K562 (cell line): ENCODE measurements around the gene YAF2. TPM values are rescaled to one million over a fixed set of nuclear protein-coding genes. Genes with fewer than 3 reads are reported as not detected.

ENCODE experiments used
- ATAC-seq: fragments of 200-7000 bp; cut with Tn5 transposase; 3 replicates; pipeline ENCODE4 v1.9.1; 2020; ENCODE audit warnings: moderate library complexity
- BruUV-seq: library from RNA; stranded (reverse); fragments of 400-500 nt; replicated peaks from 2 replicates; lab custom pipeline; 2021; lab: Mats Ljungman, UMichigan
- CTCF ChIA-PET: fragments of 300-600 bp; formaldehyde crosslinking; extraction: SDS; loops from one replicate; lab custom pipeline; 2021; ENCODE audit warnings: low intra/inter-chr PET ratio; lab: Yijun Ruan, JAX
- POLR2A ChIA-PET: fragments of 300-600, 350-650 bp; sonication (Branson Sonifier 250); formaldehyde crosslinking; extraction: SDS; loops from one replicate; lab custom pipeline; 2021; ENCODE audit warnings: antibody characterized with exemption, inconsistent platforms; lab: Yijun Ruan, JAX
- DNase-seq, 4 experiments: peaks; one replicate each; pipeline versions ENCODE4 v3.0.0 to v3.0.0-alpha.2; 2011 to 2018; ENCODE audit warnings: low spot score in 3 of 4, mixed read lengths in 3 of 4; ENCODE audit errors: extremely low read depth in 1 of 4
- FAIRE-seq: peaks from 2 replicates; lab custom pipeline; 2011; peaks lifted over from hg19 to GRCh38; lab: Jason Lieb, UNC
- H2AFZ ChIP-seq: 2 replicates; pipeline ENCODE4 v1.6.0; 2011; ENCODE audit warnings: low read depth, low read length, control low read depth, inconsistent platforms
- H3K27ac ChIP-seq: fragments of 200-600 bp; 3 replicates; pipeline ENCODE4 v1.8.0; 2011; ENCODE audit warnings: low read depth, mild to moderate bottlenecking, control low read depth, inconsistent platforms, low read length, moderate library complexity, mixed read lengths; ENCODE audit errors: extremely low read depth
- H3K27me3 ChIP-seq, 2 experiments: fragments of 300-600 bp in 1 of 2; 2 replicates in 1 of 2; 3 replicates in 1 of 2; pipeline versions ENCODE4 v1.6.0 to v1.8.0; 2011; ENCODE audit warnings: inconsistent platforms in 2 of 2, low read length in 2 of 2, mild to moderate bottlenecking in 1 of 2, mixed read lengths in 1 of 2, moderate library complexity in 1 of 2; ENCODE audit not compliant: control insufficient read depth in 2 of 2, insufficient read depth in 2 of 2
- H3K36me3 ChIP-seq: fragments of 300-600 bp; 3 replicates; pipeline ENCODE4 v1.8.0; 2011; ENCODE audit warnings: mild to moderate bottlenecking, low read length, inconsistent platforms; ENCODE audit not compliant: control insufficient read depth, insufficient read depth
- H3K4me1 ChIP-seq, 2 experiments: fragments of 200-600 bp in 1 of 2; replicated peaks in 1 of 2; 2 replicates in 1 of 2; 3 replicates in 1 of 2; pipeline versions ENCODE4 v1.5.1 to v1.8.0; 2011; ENCODE audit warnings: inconsistent platforms in 2 of 2, low read length in 2 of 2, mild to moderate bottlenecking in 1 of 2, mixed read lengths in 1 of 2, moderate library complexity in 1 of 2; ENCODE audit not compliant: control insufficient read depth in 2 of 2, insufficient read depth in 2 of 2
- H3K4me2 ChIP-seq: 2 replicates; pipeline ENCODE4 v1.6.1; 2011; ENCODE audit warnings: low read length, control low read depth, inconsistent platforms, mixed read lengths; ENCODE audit not compliant: insufficient read depth
- H3K4me3 ChIP-seq: fragments of 200-600 bp; sonication (generic), shearing (Covaris generic); 2 replicates; pipeline ENCODE4 v1.5.1; 2016; ENCODE audit warnings: control low read depth, inconsistent platforms
- H3K79me2 ChIP-seq: fragments of 200-600 bp; 3 replicates; pipeline ENCODE4 v1.8.0; 2011; ENCODE audit warnings: low read length, inconsistent platforms; ENCODE audit not compliant: control insufficient read depth, insufficient read depth
- H3K9ac ChIP-seq, 2 experiments: 2 replicates each; pipeline versions ENCODE4 v1.6.0 to v1.6.1; 2011; ENCODE audit warnings: low read depth in 2 of 2, low read length in 2 of 2, control low read depth in 1 of 2, inconsistent platforms in 1 of 2, mild to moderate bottlenecking in 1 of 2, mixed read lengths in 1 of 2; ENCODE audit not compliant: insufficient read depth in 1 of 2
- H3K9me1 ChIP-seq: one replicate; pipeline ENCODE4 v1.6.0; 2011; ENCODE audit warnings: inconsistent platforms, mild to moderate bottlenecking, low read length, moderate library complexity; ENCODE audit not compliant: control insufficient read depth, insufficient read depth
- H3K9me3 ChIP-seq: replicated peaks from 2 replicates; pipeline ENCODE4 v1.5.1; 2011; ENCODE audit warnings: low read depth, low read length, inconsistent platforms; ENCODE audit not compliant: control insufficient read depth, insufficient read depth
- H4K20me1 ChIP-seq: replicated peaks from 2 replicates; pipeline ENCODE4 v1.6.1; 2011; ENCODE audit warnings: low read length, inconsistent platforms, mixed read lengths; ENCODE audit not compliant: control insufficient read depth, insufficient read depth
- CBFA2T2 ChIP-seq: fragments of 450-650 bp; conservative IDR thresholded peaks from 2 replicates; pipeline ENCODE4 v1.6.1; 2017; ENCODE audit warnings: mild to moderate bottlenecking
- CBFA2T3 ChIP-seq: fragments of 450-650 bp; IDR thresholded peaks from 2 replicates; pipeline ENCODE4 v1.6.1; 2017
- ELF2 ChIP-seq: fragments of 250-450 bp; sonication (Bioruptor Pico); IDR thresholded peaks from 2 replicates; pipeline ENCODE4 v1.5.0; 2021; ENCODE audit warnings: mild to moderate bottlenecking
- KDM2B ChIP-seq: fragments of 250-450 bp; sonication (Bioruptor Pico); IDR thresholded peaks from 2 replicates; pipeline ENCODE4 v1.8.0; 2021; ENCODE audit warnings: mild to moderate bottlenecking, moderate library complexity
- MED1 ChIP-seq: sonication (generic); formaldehyde crosslinking; IDR thresholded peaks from 2 replicates; pipeline ENCODE4 v1.8.1; 2023; ENCODE audit warnings: missing genetic modification reagents, borderline replicate concordance
- MXD1 ChIP-seq: fragments of 250-450 bp; sonication (Bioruptor Pico); IDR thresholded peaks from 2 replicates; pipeline ENCODE4 v1.8.0; 2021; ENCODE audit warnings: borderline replicate concordance, mild to moderate bottlenecking, moderate library complexity; ENCODE audit not compliant: poor library complexity, severe bottlenecking
- RHOXF2B ChIP-seq: fragments of 250-450 bp; sonication (Bioruptor Pico); conservative IDR thresholded peaks from 2 replicates; pipeline ENCODE4 v1.5.1; 2021
- SMARCC2 ChIP-seq: fragments of 450-650 bp; IDR thresholded peaks from 2 replicates; pipeline ENCODE4 v1.6.1; 2017; ENCODE audit warnings: antibody characterized with exemption, moderate library complexity, mild to moderate bottlenecking, low read depth
- ZNF785 ChIP-seq: fragments of 250-450 bp; sonication (Bioruptor Pico); IDR thresholded peaks from 2 replicates; pipeline ENCODE4 v1.4.0; 2020; ENCODE audit warnings: mild to moderate bottlenecking
- ZNF79 ChIP-seq: fragments of 250-450 bp; sonication (Bioruptor Pico); IDR thresholded peaks from 2 replicates; pipeline ENCODE4 v1.4.0; 2020; ENCODE audit warnings: low read depth, mild to moderate bottlenecking, moderate library complexity
- WGBS: fragments of 100-300 bp; shearing (Covaris generic); methylation state at CpG from one replicate; pipeline ENCODE4 v1.1.6; 2016; ENCODE audit warnings: low coverage, mixed read lengths; ENCODE audit not compliant: insufficient coverage; ENCODE audit errors: missing lambda C conversion rate; 5-methylcytosine and 5-hydroxymethylcytosine counted together
- in situ Hi-C: fragments of 300-500 bp; cut with MboI; formaldehyde crosslinking; loops from 4 replicates; pipeline ENCODE4 v1.15.0; 2018; ENCODE audit warnings: inconsistent platforms, mixed read lengths
- intact Hi-C: fragments of 100-400 bp; cut with micrococcal nuclease; formaldehyde crosslinking; loops from 2 replicates; pipeline ENCODE4 v1.14.2; 2022
- polyA plus RNA-seq, 8 experiments: library from polyadenylated mRNA; depleted of rRNA in 4 of 8; stranded (reverse) in 5 of 8; unstranded in 3 of 8; fragments of >200 nt; fragmentation: Nextera tagmentation in 2 of 8; fragmentation: Illumina TruSeq in 1 of 8; extraction: Ambion mirVana in 2 of 8; extraction: Trizol in 1 of 8; gene quantifications; 2 replicates each; pipeline versions ENCODE4 v1.2.1 to v1.2.3, GENCODE V29; 2011 to 2014; ENCODE audit warnings: inconsistent platforms in 1 of 8, missing spikeins in 1 of 8
- total RNA-seq, 7 experiments: library from RNA; depleted of rRNA in 6 of 7; stranded (reverse); fragments of >200 nt in 6 of 7; fragmentation: Illumina TruSeq in 2 of 7; extraction: Trizol in 2 of 7; gene quantifications; 2 replicates each; pipeline versions ENCODE4 v1.2.1 to v1.2.3, GENCODE V29; 2011 to 2021; ENCODE audit warnings: low replicate concordance in 1 of 7
- TF ChIP-seq, protein P1 (sequence below): fragments of 450-650 bp; IDR thresholded peaks from 2 replicates; pipeline ENCODE4 v1.7.0; 2016; ENCODE audit warnings: borderline replicate concordance
- TF ChIP-seq, protein P2 (sequence below): sonication (generic); formaldehyde crosslinking; IDR thresholded peaks from 2 replicates; pipeline ENCODE4 v1.8.0; 2022; ENCODE audit warnings: mild to moderate bottlenecking, missing genetic modification reagents
- TF ChIP-seq, protein P3 (sequence below): sonication (generic); formaldehyde crosslinking; IDR thresholded peaks from 2 replicates; pipeline ENCODE4 v1.8.0; 2023; ENCODE audit warnings: mild to moderate bottlenecking, missing genetic modification reagents
- TF ChIP-seq, protein P4 (sequence below): fragments of 450-650 bp; formaldehyde crosslinking; IDR thresholded peaks from 2 replicates; pipeline ENCODE4 v1.4.0; 2020; ENCODE audit warnings: mild to moderate bottlenecking, mixed read lengths

YAF2 gene
- total and polyA plus RNA-seq, 9 of the 15 experiments (the other 6 are each of a cell fraction or from before 2014, with no cell fraction given) = 10.6 to 26.4 (median 21.3) TPM

DNA sequence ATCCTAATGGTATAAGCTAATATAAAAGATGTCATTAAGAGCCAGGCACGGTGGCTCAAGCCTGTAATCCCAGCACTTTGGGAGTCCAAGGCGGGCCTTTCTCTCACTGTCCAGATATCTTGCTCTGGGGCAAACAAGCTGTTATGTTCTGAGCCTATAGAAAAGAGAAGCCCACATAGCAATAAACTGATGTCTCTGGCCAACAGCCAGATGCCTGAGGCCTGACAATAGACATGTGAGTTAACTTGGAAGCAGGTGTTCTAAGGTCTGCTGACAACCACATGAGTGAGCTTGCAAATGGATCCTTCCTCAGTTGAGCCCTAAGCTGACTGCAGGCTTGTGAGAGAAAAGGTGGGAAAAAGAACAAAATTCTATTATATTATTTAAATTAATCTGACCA is 25.0 kb downstream of the YAF2 start (continued):
- TF ChIP-seq, protein P1, sequence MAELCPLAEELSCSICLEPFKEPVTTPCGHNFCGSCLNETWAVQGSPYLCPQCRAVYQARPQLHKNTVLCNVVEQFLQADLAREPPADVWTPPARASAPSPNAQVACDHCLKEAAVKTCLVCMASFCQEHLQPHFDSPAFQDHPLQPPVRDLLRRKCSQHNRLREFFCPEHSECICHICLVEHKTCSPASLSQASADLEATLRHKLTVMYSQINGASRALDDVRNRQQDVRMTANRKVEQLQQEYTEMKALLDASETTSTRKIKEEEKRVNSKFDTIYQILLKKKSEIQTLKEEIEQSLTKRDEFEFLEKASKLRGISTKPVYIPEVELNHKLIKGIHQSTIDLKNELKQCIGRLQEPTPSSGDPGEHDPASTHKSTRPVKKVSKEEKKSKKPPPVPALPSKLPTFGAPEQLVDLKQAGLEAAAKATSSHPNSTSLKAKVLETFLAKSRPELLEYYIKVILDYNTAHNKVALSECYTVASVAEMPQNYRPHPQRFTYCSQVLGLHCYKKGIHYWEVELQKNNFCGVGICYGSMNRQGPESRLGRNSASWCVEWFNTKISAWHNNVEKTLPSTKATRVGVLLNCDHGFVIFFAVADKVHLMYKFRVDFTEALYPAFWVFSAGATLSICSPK = no peak
- TF ChIP-seq MXD1 (no peak), RHOXF2B (CRISPR knock-in tag) (no peak), ZNF785 (no peak), ZNF79 (CRISPR knock-in tag) (no peak), CBFA2T3 (no peak)
- TF ChIP-seq, protein P2, sequence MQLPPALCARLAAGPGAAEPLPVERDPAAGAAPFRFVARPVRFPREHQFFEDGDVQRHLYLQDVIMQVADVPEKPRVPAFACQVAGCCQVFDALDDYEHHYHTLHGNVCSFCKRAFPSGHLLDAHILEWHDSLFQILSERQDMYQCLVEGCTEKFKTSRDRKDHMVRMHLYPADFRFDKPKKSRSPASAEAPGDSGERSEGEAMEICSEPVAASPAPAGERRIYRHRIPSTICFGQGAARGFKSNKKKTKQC (CRISPR knock-in tag) = no peak

DNA sequence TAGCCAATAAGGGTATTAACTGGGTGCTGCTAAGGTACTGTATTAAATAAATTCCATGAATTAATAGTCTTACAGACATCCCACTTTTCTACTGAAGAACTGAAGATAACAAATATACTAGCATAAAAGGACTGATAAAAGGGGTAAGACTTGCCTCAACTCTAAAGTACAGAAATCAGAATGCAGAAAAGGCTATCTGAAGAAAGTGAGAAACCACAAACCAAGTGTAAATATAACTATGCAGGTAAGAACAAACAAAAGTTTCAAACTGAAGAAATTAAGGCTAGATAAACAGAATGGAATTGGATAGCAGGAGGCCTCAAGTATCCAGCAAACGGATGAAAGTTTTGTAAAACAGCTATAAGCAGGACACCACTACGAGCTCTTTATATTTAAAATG is 29.5 kb downstream of the YAF2 start:
- in situ Hi-C loops = no loop called here
- no TSS peak for BruUV-seq
- 90% methylated on average over 2 of the region's 2 CpGs for WGBS
- ATAC-seq = no peak
- H3K4me2 ChIP-seq = no peak overlapping the region
- H3K36me3 ChIP-seq = peaks cover 9% of the 10 kb centered on the region; the same call in 2 of the 3 replicates
- POLR2A ChIA-PET = interaction anchor here (0.8 to 1.6 kb wide), 3 partner anchors 15 to 203 kb away, joined by 3 read pairs; no protein-coding TSS in a partner anchor
- no peaks in the 10 kb centered on the region for H4K20me1 ChIP-seq
- no peak overlapping the region for H3K9ac ChIP-seq
- no peaks in the 10 kb centered on the region for H3K27me3 ChIP-seq
- no peaks in the 10 kb centered on the region for H3K9me1 ChIP-seq
- no peak for DNase-seq
- no peaks in the 10 kb centered on the region for H3K79me2 ChIP-seq
- intact Hi-C loops = no loop called here
- no peak for FAIRE-seq
- no peak overlapping the region for H2AFZ ChIP-seq
- CTCF ChIA-PET = no interaction called here
- no peak overlapping the region for H3K4me3 ChIP-seq
- H3K27ac ChIP-seq = no peak overlapping the region
- TF ChIP-seq CBFA2T2 (no peak), KDM2B (CRISPR knock-in tag) (no peak), MED1 (no peak), SMARCC2 (no peak), ELF2 (CRISPR knock-in tag) (no peak)
- TF ChIP-seq, protein P3, sequence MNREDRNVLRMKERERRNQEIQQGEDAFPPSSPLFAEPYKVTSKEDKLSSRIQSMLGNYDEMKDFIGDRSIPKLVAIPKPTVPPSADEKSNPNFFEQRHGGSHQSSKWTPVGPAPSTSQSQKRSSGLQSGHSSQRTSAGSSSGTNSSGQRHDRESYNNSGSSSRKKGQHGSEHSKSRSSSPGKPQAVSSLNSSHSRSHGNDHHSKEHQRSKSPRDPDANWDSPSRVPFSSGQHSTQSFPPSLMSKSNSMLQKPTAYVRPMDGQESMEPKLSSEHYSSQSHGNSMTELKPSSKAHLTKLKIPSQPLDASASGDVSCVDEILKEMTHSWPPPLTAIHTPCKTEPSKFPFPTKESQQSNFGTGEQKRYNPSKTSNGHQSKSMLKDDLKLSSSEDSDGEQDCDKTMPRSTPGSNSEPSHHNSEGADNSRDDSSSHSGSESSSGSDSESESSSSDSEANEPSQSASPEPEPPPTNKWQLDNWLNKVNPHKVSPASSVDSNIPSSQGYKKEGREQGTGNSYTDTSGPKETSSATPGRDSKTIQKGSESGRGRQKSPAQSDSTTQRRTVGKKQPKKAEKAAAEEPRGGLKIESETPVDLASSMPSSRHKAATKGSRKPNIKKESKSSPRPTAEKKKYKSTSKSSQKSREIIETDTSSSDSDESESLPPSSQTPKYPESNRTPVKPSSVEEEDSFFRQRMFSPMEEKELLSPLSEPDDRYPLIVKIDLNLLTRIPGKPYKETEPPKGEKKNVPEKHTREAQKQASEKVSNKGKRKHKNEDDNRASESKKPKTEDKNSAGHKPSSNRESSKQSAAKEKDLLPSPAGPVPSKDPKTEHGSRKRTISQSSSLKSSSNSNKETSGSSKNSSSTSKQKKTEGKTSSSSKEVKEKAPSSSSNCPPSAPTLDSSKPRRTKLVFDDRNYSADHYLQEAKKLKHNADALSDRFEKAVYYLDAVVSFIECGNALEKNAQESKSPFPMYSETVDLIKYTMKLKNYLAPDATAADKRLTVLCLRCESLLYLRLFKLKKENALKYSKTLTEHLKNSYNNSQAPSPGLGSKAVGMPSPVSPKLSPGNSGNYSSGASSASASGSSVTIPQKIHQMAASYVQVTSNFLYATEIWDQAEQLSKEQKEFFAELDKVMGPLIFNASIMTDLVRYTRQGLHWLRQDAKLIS (CRISPR knock-in tag) = no peak
- TF ChIP-seq, protein P4, sequence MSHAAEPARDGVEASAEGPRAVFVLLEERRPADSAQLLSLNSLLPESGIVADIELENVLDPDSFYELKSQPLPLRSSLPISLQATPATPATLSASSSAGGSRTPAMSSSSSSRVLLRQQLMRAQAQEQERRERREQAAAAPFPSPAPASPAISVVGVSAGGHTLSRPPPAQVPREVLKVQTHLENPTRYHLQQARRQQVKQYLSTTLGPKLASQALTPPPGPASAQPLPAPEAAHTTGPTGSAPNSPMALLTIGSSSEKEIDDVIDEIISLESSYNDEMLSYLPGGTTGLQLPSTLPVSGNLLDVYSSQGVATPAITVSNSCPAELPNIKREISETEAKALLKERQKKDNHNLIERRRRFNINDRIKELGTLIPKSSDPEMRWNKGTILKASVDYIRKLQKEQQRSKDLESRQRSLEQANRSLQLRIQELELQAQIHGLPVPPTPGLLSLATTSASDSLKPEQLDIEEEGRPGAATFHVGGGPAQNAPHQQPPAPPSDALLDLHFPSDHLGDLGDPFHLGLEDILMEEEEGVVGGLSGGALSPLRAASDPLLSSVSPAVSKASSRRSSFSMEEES (CRISPR knock-in tag) = no peak
- no peaks in the 10 kb centered on the region for H3K9me3 ChIP-seq
- no peaks in the 10 kb centered on the region for H3K4me1 ChIP-seq
